ENCODE data around the gene KEL.

The KEL gene

DNA sequence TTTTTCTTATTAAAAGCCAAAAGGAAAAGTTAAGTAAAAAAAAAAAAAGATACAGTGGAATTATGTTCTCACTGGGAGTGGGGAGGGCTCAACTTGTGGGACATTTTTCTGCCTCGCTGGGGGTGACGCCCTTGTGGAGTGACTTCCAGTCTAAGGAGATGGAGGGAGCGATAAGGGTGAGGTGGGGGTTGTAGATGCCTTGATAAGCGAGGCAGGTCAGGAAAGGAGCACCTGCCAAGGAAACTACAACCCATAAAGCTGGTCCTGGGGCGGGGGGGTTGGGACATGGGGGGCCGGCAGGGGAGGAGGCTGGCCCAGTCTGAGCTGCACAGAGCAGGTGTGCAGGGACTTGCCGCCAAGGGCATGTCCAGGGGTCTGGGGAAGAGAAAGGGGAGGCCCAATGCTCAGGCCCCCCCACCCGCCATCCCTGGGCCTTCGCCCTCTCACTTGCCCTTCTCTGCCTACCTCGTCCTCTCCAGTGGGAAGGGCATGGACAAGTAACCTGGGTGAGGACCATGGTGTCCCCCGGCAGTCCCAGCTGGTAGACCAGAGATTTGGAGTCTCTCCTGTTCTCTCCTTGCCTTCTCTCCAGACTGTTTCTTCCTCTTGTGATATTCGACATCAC, 26.1 kb downstream of the KEL start:
- Histone ChIP-seq H2BK15ac (ENCODE audit: low read depth, poor library complexity, severe bottlenecking) (no peak overlapping the region), H2AK5ac (ENCODE audit: low read length, severe bottlenecking) (no peak overlapping the region), H3K4me1 (ENCODE audit: control insufficient read depth, insufficient read depth, low read depth, low read length) (no peaks in the 10 kb centered on the region), H3K9me3 (ENCODE audit: control insufficient read depth, low read length) (no peaks in the 10 kb centered on the region), H3K4ac (ENCODE audit: low read depth in 1 of 2, low read length in 2 of 2) (no peak overlapping the region), H4K91ac (ENCODE audit: low read length) (no peak overlapping the region), H3K4me3 (ENCODE audit: insufficient read depth in 1 of 2, low read depth in 1 of 2, low read length in 2 of 2) (no peak overlapping the region), H3K79me1 (replicated peaks; ENCODE audit: low read length, poor library complexity, severe bottlenecking) (no peaks in the 10 kb centered on the region), H2AFZ (ENCODE audit: low read depth, low read length) (no peak overlapping the region), H3K14ac (ENCODE audit: low read length in 2 of 2) (no peak overlapping the region), H2BK5ac (ENCODE audit: low read depth, low read length, poor library complexity, severe bottlenecking) (no peak overlapping the region), H2BK12ac (ENCODE audit: low read length in 2 of 2) (no peak overlapping the region), H3K27me3 (ENCODE audit: control insufficient read depth in 1 of 2, insufficient read depth in 1 of 2, low read length in 2 of 2) (peaks cover 0 to 16% of the 10 kb centered on the region in 2 experiments), H3K4me2 (ENCODE audit: low read length, poor library complexity, severe bottlenecking) (no peak overlapping the region), H3K18ac (ENCODE audit: low read depth in 1 of 2, low read length in 2 of 2) (no peak overlapping the region), H3K23ac (ENCODE audit: low read length in 2 of 2) (no peak overlapping the region), H3K9ac (ENCODE audit: low read length) (no peak overlapping the region), H4K8ac (ENCODE audit: low read length) (no peak overlapping the region), H3K27ac (ENCODE audit: low read length, poor library complexity, severe bottlenecking) (no peak overlapping the region), H2BK120ac (ENCODE audit: low read depth, low read length) (no peak overlapping the region), H3K36me3 (ENCODE audit: control insufficient read depth in 1 of 2, insufficient read depth in 2 of 2, low read depth in 1 of 2, low read length in 2 of 2) (no peaks in the 10 kb centered on the region)
- 77% methylated on average over 11 of the region's 12 CpGs for WGBS
- DNase-seq: no peak

DNA sequence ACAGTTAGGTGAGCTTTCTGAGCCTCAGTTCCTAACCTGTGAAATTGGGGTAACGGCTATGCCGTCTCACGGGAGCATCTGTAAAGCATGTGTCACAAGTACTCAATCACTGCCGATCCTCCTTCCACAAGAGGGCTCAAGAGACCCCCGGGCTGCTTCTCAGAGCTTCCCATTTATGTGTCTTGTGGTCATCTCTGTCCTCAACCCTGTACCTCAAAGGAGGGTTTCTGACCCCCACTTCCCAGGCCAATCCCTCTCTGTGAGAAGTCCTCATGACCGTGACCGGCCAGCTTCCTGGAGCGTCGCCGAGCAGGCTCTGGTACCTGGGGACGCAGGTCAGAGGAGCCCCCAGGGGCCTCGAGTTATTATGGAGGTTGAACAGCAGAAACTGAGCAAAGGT, 28.1 kb downstream of the KEL start:
- WGBS: 80% methylated on average over 12 of the region's 12 CpGs
- H3K23ac ChIP-seq (ENCODE audit: low read length in 2 of 2): no peak overlapping the region
- no peak overlapping the region for H3K27ac ChIP-seq (ENCODE audit: low read length, poor library complexity, severe bottlenecking)
- H3K9ac ChIP-seq (ENCODE audit: low read length): no peak overlapping the region
- no peak overlapping the region for H3K14ac ChIP-seq (ENCODE audit: low read length in 2 of 2)
- no peak overlapping the region for H4K8ac ChIP-seq (ENCODE audit: low read length)
- H3K27me3 ChIP-seq (ENCODE audit: control insufficient read depth in 1 of 2, insufficient read depth in 1 of 2, low read length in 2 of 2): peaks cover 0 to 16% of the 10 kb centered on the region in 2 experiments
- no peak overlapping the region for H2AK5ac ChIP-seq (ENCODE audit: low read length, severe bottlenecking)
- no peak overlapping the region for H2BK15ac ChIP-seq (ENCODE audit: low read depth, poor library complexity, severe bottlenecking)
- H2AFZ ChIP-seq (ENCODE audit: low read depth, low read length): no peak overlapping the region
- no peaks in the 10 kb centered on the region for H3K79me1 ChIP-seq (replicated peaks; ENCODE audit: low read length, poor library complexity, severe bottlenecking)
- no peak for DNase-seq
- H3K4me2 ChIP-seq (ENCODE audit: low read length, poor library complexity, severe bottlenecking): no peak overlapping the region
- no peaks in the 10 kb centered on the region for H3K4me1 ChIP-seq (ENCODE audit: control insufficient read depth, insufficient read depth, low read depth, low read length)
- H4K91ac ChIP-seq (ENCODE audit: low read length): no peak overlapping the region
- no peak overlapping the region for H2BK5ac ChIP-seq (ENCODE audit: low read depth, low read length, poor library complexity, severe bottlenecking)
- no peak overlapping the region for H3K4ac ChIP-seq (ENCODE audit: low read depth in 1 of 2, low read length in 2 of 2)
- no peak overlapping the region for H2BK120ac ChIP-seq (ENCODE audit: low read depth, low read length)
- H3K9me3 ChIP-seq (ENCODE audit: control insufficient read depth, low read length): no peaks in the 10 kb centered on the region
- no peak overlapping the region for H3K4me3 ChIP-seq (ENCODE audit: insufficient read depth in 1 of 2, low read depth in 1 of 2, low read length in 2 of 2)
- no peaks in the 10 kb centered on the region for H3K36me3 ChIP-seq (ENCODE audit: control insufficient read depth in 1 of 2, insufficient read depth in 2 of 2, low read depth in 1 of 2, low read length in 2 of 2)
- no peak overlapping the region for H3K18ac ChIP-seq (ENCODE audit: low read depth in 1 of 2, low read length in 2 of 2)
- no peak overlapping the region for H2BK12ac ChIP-seq (ENCODE audit: low read length in 2 of 2)

GRCh38 chr7:142933624-142934023, 28.5 kb downstream of the KEL start, which contains the start of gene TRPV5:
Gene TRPV5 (minus strand): TSS chr7:142933746. CDS start chr7:142933459, 287 bp downstream.
- H2BK12ac ChIP-seq (ENCODE audit: low read length in 2 of 2): no peak within 1 kb of the TSS
- WGBS: 81% methylated on average over 4 of the region's 4 CpGs
- no peaks in the 10 kb centered on the region for H3K9me3 ChIP-seq (ENCODE audit: control insufficient read depth, low read length)
- H2AK5ac ChIP-seq (ENCODE audit: low read length, severe bottlenecking): no peak within 1 kb of the TSS
- H3K23ac ChIP-seq (ENCODE audit: low read length in 2 of 2): no peak within 1 kb of the TSS
- H3K4me2 ChIP-seq (ENCODE audit: low read length, poor library complexity, severe bottlenecking): no peak within 1 kb of the TSS
- no peak within 1 kb of the TSS for H4K8ac ChIP-seq (ENCODE audit: low read length)
- H2AFZ ChIP-seq (ENCODE audit: low read depth, low read length): no peak within 1 kb of the TSS
- DNase-seq: no peak
- H3K4me3 ChIP-seq (ENCODE audit: insufficient read depth in 1 of 2, low read depth in 1 of 2, low read length in 2 of 2): no peak within 1 kb of the TSS
- H3K18ac ChIP-seq (ENCODE audit: low read depth in 1 of 2, low read length in 2 of 2): no peak within 1 kb of the TSS
- H2BK5ac ChIP-seq (ENCODE audit: low read depth, low read length, poor library complexity, severe bottlenecking): no peak within 1 kb of the TSS
- peaks cover 0 to 16% of the 10 kb centered on the region in 2 experiments for H3K27me3 ChIP-seq (ENCODE audit: control insufficient read depth in 1 of 2, insufficient read depth in 1 of 2, low read length in 2 of 2)
- H2BK15ac ChIP-seq (ENCODE audit: low read depth, poor library complexity, severe bottlenecking): no peak within 1 kb of the TSS
- no peak within 1 kb of the TSS for H4K91ac ChIP-seq (ENCODE audit: low read length)
- H3K27ac ChIP-seq (ENCODE audit: low read length, poor library complexity, severe bottlenecking): no peak within 1 kb of the TSS
- H2BK120ac ChIP-seq (ENCODE audit: low read depth, low read length): no peak within 1 kb of the TSS
- H3K9ac ChIP-seq (ENCODE audit: low read length): no peak within 1 kb of the TSS
- no peak within 1 kb of the TSS for H3K4ac ChIP-seq (ENCODE audit: low read depth in 1 of 2, low read length in 2 of 2)
- no peaks in the 10 kb centered on the region for H3K79me1 ChIP-seq (replicated peaks; ENCODE audit: low read length, poor library complexity, severe bottlenecking)
- no peak within 1 kb of the TSS for H3K14ac ChIP-seq (ENCODE audit: low read length in 2 of 2)
- no peaks in the 10 kb centered on the region for H3K4me1 ChIP-seq (ENCODE audit: control insufficient read depth, insufficient read depth, low read depth, low read length)
- H3K36me3 ChIP-seq (ENCODE audit: control insufficient read depth in 1 of 2, insufficient read depth in 2 of 2, low read depth in 1 of 2, low read length in 2 of 2): no peaks in the 10 kb centered on the region

DNA sequence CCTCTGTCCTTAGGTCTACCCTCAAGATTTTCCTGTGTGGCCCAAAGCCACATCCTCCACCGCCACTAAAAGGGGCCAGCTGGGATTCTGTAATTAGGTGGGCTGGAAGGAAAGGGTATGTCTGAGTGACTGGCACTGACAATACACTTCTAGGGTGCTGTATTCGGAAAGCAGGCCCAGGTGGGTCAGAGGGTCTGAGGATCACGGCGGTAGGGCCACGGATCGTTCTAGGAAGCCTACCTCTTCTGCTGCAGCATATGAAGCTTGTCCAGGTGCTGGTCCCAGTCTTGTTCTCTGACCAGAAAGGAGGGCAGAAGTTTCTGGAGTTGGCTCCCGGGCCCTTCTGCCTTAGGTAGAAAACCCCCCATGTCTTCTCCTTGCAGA, 29.1 kb downstream of the KEL start:
- Histone ChIP-seq H3K4ac (ENCODE audit: low read depth in 1 of 2, low read length in 2 of 2) (no peak overlapping the region), H2BK120ac (ENCODE audit: low read depth, low read length) (no peak overlapping the region), H2BK5ac (ENCODE audit: low read depth, low read length, poor library complexity, severe bottlenecking) (no peak overlapping the region), H3K4me3 (ENCODE audit: insufficient read depth in 1 of 2, low read depth in 1 of 2, low read length in 2 of 2) (no peak overlapping the region), H3K27ac (ENCODE audit: low read length, poor library complexity, severe bottlenecking) (no peak overlapping the region), H3K14ac (ENCODE audit: low read length in 2 of 2) (no peak overlapping the region), H2AK5ac (ENCODE audit: low read length, severe bottlenecking) (no peak overlapping the region), H3K36me3 (ENCODE audit: control insufficient read depth in 1 of 2, insufficient read depth in 2 of 2, low read depth in 1 of 2, low read length in 2 of 2) (no peaks in the 10 kb centered on the region), H3K4me1 (ENCODE audit: control insufficient read depth, insufficient read depth, low read depth, low read length) (no peaks in the 10 kb centered on the region), H3K23ac (ENCODE audit: low read length in 2 of 2) (no peak overlapping the region), H2AFZ (ENCODE audit: low read depth, low read length) (no peak overlapping the region), H3K27me3 (ENCODE audit: control insufficient read depth in 1 of 2, insufficient read depth in 1 of 2, low read length in 2 of 2) (peaks cover 0 to 16% of the 10 kb centered on the region in 2 experiments), H3K4me2 (ENCODE audit: low read length, poor library complexity, severe bottlenecking) (no peak overlapping the region), H2BK12ac (ENCODE audit: low read length in 2 of 2) (no peak overlapping the region), H3K18ac (ENCODE audit: low read depth in 1 of 2, low read length in 2 of 2) (no peak overlapping the region), H3K79me1 (replicated peaks; ENCODE audit: low read length, poor library complexity, severe bottlenecking) (no peaks in the 10 kb centered on the region), H4K8ac (ENCODE audit: low read length) (no peak overlapping the region), H3K9ac (ENCODE audit: low read length) (no peak overlapping the region), H4K91ac (ENCODE audit: low read length) (no peak overlapping the region), H3K9me3 (ENCODE audit: control insufficient read depth, low read length) (no peaks in the 10 kb centered on the region), H2BK15ac (ENCODE audit: low read depth, poor library complexity, severe bottlenecking) (no peak overlapping the region)
- 84% methylated on average over 7 of the region's 7 CpGs for WGBS
- no peak for DNase-seq

Measured in mesenchymal stem cell (in vitro differentiated cells and primary cell).